22Rv1 (cell line): ENCODE data around the gene RAB17.

ENCODE experiments used
- H3K27ac ChIP-seq: fragments of 450-650 bp; 2 replicates; pipeline ENCODE4 v1.5.1; 2017
- ZFX ChIP-seq: fragments of 450-650 bp; IDR thresholded peaks from 2 replicates; pipeline ENCODE4 v1.6.1; 2017; ENCODE audit warnings: antibody characterized with exemption, borderline replicate concordance
- TF ChIP-seq, protein P1 (sequence below): fragments of 450-650 bp; IDR thresholded peaks from 2 replicates; pipeline ENCODE4 v1.5.1; 2017; ENCODE audit warnings: mild to moderate bottlenecking

Gene RAB17

DNA sequence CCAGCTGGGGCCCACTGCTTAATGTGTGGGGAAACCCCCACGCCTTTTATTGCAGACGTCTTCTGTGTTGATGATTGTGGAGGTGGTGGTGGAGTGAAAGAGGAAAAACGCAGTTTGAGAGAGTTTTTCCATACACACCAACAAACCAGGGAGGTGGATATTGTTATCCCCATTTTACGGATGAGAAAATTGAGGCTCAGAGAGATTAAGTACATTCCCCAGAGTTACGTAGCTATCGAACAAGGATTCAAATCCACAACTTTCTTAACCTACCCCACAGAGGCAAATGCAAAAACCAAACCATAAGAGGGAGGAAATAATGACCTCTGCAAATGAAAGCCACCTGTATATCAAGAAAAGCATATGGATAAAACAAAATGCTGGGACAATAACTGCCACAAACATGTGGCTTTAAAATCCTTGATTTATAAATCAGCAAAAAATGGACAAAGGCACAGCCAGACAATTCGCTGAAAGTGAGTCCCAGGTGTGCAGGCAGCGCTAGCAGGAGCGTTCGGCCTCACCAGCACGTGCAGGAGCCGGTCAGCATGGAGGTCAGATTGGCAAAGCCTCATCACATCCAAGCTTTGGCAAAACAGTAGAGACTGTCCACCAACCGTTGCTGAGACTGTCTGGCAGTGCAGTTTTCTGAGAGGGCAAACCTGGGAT lies 12.6 kb upstream of the RAB17 start:
- TF ChIP-seq, protein P1, sequence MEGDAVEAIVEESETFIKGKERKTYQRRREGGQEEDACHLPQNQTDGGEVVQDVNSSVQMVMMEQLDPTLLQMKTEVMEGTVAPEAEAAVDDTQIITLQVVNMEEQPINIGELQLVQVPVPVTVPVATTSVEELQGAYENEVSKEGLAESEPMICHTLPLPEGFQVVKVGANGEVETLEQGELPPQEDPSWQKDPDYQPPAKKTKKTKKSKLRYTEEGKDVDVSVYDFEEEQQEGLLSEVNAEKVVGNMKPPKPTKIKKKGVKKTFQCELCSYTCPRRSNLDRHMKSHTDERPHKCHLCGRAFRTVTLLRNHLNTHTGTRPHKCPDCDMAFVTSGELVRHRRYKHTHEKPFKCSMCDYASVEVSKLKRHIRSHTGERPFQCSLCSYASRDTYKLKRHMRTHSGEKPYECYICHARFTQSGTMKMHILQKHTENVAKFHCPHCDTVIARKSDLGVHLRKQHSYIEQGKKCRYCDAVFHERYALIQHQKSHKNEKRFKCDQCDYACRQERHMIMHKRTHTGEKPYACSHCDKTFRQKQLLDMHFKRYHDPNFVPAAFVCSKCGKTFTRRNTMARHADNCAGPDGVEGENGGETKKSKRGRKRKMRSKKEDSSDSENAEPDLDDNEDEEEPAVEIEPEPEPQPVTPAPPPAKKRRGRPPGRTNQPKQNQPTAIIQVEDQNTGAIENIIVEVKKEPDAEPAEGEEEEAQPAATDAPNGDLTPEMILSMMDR = no peak
- no peak for TF ChIP-seq ZFX
- H3K27ac ChIP-seq = no peak overlapping the region

DNA sequence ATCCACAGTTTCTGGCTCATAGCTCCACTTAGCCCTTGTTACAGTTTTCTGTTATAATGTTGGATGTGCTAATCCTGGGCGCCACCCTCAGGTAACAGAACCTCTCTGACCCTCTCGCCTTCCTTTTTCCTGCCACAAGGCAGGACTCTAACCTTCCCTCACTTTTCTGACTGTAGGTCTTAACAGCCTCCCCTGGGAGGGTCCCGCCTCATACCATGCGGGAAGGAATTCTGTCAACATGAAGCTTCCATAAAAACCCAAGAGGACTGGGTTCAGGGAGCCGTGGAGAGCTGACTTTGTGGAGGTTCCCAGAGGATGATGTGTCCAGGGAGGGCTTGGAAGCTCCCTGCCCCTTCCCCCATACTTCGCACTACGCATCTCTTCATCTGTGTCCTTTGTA lies 11.9 kb upstream of the RAB17 start:
- no peak for TF ChIP-seq ZFX
- TF ChIP-seq, protein P1 = no peak
- H3K27ac ChIP-seq = no peak overlapping the region

DNA sequence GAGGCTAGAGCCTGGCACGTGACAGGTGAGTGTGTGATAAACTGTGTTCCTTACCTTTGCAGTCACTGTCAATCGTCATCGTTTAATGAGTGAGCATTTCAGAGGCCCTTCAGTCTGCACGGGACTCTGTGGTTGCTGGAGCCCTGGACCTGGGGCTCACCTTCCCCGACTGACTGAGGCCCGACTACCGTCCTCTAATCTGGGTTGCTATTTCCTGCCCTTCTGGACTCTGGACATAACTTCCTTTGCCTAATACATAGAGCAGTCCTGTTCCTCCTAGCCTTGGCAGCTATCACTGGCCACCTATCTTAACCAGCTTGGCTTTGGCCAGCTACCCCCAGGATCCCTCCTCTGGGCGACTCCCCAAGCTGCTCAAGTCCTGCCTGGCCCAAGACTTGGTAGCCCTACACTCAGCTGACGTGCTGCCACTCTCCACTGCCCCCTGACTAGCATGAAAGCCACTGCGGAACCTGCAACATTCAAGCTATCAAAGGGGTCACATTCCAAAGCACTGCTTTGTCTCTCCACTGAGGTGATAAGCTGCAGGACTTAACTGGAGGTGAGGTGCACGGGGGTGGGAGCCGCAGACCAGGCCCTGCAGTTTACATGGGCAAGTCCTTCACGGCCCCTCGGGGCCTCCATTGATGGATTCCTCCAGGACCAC lies 11.1 kb upstream of the RAB17 start:
- TF ChIP-seq, protein P1 = no peak
- no peak for TF ChIP-seq ZFX
- H3K27ac ChIP-seq = no peak overlapping the region

DNA sequence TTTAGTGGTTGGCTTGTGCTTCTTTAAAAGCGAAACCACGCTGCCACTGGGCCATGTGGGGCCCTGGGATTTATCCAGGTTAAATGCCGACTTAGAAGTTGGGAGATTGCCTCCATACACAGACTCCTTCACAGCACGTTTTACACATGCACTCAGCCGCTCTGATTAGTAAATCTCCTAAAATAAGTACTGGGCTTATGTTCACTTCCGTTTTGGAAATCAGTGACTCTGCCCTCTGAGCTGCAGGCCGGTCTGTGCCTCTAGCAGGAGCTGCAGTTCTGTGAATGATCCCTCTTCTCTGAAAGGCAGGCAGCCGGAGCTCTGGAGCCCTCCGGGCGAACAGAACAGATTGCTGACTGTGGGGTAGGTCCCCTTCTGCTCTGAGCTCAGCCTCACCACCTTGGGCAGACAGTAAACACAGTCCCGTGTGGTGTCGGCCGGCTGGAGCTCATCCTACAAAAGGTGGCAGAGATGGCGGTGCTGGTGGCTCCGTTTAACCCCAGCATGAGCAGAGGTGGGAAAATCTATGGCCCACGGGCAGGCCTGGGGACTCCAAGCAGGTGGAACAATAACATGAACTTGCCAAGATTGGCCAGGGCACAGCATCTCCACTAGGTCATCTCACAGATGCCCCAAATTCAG lies 9.8 kb upstream of the RAB17 start:
- TF ChIP-seq, protein P1 = no peak
- no peak for TF ChIP-seq ZFX
- H3K27ac ChIP-seq = no peak overlapping the region

DNA sequence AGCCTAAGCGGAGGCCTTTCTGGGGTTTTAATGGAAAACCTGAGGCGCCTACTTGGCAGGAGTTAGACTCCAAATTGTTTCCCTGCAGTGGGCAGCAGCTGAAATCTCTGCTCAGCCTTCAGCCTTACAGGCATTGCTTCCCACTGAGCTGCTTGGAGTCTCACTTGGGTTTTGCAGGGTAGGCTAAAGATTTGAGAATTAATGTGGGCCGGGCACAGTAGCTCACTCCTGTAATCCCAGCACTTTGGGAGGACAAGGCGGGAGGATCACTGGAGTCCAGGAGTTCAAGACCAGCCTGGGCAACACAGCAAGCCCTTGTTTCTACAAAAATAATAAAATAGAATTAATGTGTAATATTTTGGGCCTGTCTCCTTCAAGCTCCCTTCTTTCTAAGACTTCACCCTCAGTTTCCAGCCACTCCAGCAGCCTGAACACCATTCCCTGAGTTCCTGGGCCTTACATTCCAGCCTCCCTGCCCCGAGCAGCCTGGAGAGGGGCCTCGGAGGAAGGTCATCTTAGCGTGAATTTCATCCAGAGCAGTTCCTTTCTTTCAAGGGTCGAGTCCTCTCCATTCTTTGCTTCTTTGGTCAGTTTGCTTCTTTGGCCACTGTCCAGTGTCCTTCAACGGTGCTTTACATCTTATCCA lies 9.1 kb upstream of the RAB17 start:
- TF ChIP-seq ZFX = no peak
- TF ChIP-seq, protein P1 = no peak

DNA sequence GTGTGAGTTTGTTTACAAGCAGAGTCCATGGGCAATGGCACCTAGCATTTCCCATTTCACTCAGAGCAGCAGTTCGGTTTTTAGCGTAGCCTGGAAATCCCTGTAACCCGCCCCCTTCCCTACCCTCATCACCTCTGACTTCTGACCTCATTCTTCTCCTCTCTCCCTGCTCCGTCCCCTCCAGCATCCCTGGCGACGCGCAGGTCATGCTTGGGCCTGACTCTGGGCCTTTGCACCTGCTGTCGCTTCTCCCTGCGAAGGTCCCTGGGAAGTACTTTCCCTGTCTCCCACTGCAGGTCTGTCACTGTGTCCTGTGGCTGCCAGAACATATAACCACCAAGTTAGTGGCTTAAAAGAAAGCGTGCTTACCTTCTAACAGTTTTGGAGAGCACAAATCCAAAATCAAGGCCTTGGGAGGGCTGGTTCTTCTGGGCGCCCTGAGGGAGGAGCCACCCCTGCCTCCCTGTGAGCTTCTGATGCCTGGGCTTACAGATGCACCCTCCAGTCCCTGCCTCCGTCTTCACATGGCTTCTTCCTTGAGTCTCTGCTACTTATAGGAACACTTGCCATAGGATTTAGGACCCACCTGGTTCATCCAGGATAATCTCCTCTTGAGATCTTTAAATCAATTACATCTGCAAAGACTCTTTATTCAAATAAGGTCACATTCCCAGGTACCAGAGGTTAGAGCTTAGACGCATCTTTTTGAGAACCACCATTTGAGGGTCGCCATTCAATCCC lies 8.1 kb upstream of the RAB17 start:
- H3K27ac ChIP-seq = no peak overlapping the region
- TF ChIP-seq ZFX = no peak
- TF ChIP-seq, protein P1 = no peak

More for the DNA sequence above, 9.1 kb upstream of the RAB17 start:
- no peak overlapping the region for H3K27ac ChIP-seq
